Activated CD8-positive, alpha-beta T cell treated with anti-CD3 and anti-CD28 coated beads, Interleukin-2, amount 10 ng/mL, durations not matched to agents 7 days and 5 days (primary cell): ENCODE measurements around the gene IMPG2. TPM values are rescaled to one million over a fixed set of nuclear protein-coding genes. Genes with fewer than 3 reads are reported as not detected.

Source experiments
- ATAC-seq: fragments of 150-1000 bp; cut with Tn5 transposase; one replicate; pipeline ENCODE4 v1.10.0; 2021; ENCODE audit warnings: moderate library complexity
- CTCF ChIA-PET: fragments of 350-600 bp; sonication (Branson Sonifier 250); formaldehyde crosslinking; loops from one replicate; lab custom pipeline; 2021; ENCODE audit warnings: antibody characterized with exemption; lab: Charles Lee
- POLR2A ChIA-PET: fragments of 350-600 bp; sonication (Branson Sonifier 250); formaldehyde crosslinking; loops from one replicate; lab custom pipeline; 2021; ENCODE audit warnings: antibody characterized with exemption; lab: Charles Lee
- DNase-seq: peaks from one replicate; pipeline ENCODE4 v3.0.0-alpha.2; 2020
- H3K27ac Mint-ChIP-seq: one replicate; pipeline ENCODE4 v1.8.0; 2021; ENCODE audit warnings: mild to moderate bottlenecking, mixed read lengths
- H3K27me3 Mint-ChIP-seq: one replicate; pipeline ENCODE4 v1.8.0; 2021; ENCODE audit warnings: low read depth, mixed read lengths
- H3K36me3 Mint-ChIP-seq: one replicate; pipeline ENCODE4 v1.8.0; 2021; ENCODE audit warnings: low read depth, mixed read lengths
- H3K4me1 Mint-ChIP-seq: one replicate; pipeline ENCODE4 v1.8.0; 2021; ENCODE audit warnings: low read depth, mixed read lengths
- H3K4me3 Mint-ChIP-seq: one replicate; pipeline ENCODE4 v1.8.0; 2021; ENCODE audit warnings: mild to moderate bottlenecking, mixed read lengths
- H3K9me3 Mint-ChIP-seq: one replicate; pipeline ENCODE4 v1.8.0; 2022; ENCODE audit warnings: mixed read lengths; ENCODE audit not compliant: insufficient read depth
- total RNA-seq, 2 experiments: library from RNA; stranded (reverse); gene quantifications; one replicate each; pipeline ENCODE4 v1.2.3, GENCODE V29; 2021

IMPG2 gene
- total RNA-seq, 2 experiments from 2014 or later, result 0.29 TPM

DNA sequence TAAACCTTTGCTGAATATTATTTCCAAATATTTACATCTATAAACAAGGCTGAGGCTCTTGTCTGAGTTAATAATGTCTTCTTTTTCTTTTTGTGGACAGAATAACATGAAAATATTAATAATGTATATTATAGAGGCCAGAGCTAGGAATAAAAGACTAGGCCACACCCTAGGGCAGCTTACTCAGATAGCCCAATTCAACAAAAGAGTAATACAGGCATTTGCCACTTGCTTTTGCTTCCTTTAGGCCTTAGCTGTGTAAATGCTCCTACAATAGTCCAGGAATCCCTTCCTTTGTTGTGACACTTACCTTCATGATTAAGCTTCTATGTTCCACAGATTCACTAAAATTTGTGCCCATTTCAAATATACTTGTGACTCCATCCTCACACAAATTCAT is 16.5 kb downstream of the IMPG2 start:
- ATAC-seq (no peak), DNase-seq (no peak)
- Mint-ChIP-seq H3K4me1 (no peaks in the 10 kb centered on the region), H3K36me3 (peaks cover 11% of the 10 kb centered on the region), H3K27me3 (no peaks in the 10 kb centered on the region), H3K27ac (no peak overlapping the region), H3K9me3 (peaks cover 17% of the 10 kb centered on the region), H3K4me3 (no peak overlapping the region)
- ChIA-PET POLR2A (no interaction called here), CTCF (no interaction called here)

DNA sequence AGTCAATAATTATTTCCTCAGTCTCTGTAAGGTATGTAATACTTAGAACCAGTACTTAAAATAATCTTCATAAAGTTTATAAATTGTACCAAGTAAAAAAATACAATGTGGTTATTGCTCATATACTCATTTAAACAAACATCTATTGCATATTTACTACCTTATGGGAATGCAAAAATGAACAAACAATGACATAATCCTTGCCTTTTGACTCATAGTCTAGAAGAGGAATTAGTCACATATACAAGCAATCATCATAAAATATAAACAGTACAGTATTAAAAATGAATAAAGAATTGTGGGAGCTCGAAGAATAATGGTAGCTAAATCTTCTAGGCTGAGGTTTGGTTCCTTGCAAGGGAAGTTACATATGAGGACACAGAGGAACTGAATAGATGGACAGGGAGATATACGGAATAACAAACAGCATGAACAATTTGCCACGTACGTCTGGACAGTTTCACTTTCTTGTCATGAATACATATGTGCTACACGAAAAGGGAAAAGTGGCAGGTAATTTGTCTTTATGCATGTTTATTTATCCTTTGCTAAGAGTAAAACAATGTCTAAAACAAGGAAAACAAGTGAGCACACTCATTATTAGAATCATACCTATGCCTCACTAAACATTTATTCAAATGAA is 17.2 kb downstream of the IMPG2 start:
- ChIA-PET CTCF (no interaction called here), POLR2A (no interaction called here)
- no peaks in the 10 kb centered on the region for H3K4me1 Mint-ChIP-seq
- peaks cover 7% of the 10 kb centered on the region for H3K36me3 Mint-ChIP-seq
- H3K27ac Mint-ChIP-seq, result no peak overlapping the region
- no peak overlapping the region for H3K4me3 Mint-ChIP-seq
- H3K9me3 Mint-ChIP-seq, result peaks cover 15% of the 10 kb centered on the region
- ATAC-seq (no peak), DNase-seq (no peak)
- no peaks in the 10 kb centered on the region for H3K27me3 Mint-ChIP-seq

DNA sequence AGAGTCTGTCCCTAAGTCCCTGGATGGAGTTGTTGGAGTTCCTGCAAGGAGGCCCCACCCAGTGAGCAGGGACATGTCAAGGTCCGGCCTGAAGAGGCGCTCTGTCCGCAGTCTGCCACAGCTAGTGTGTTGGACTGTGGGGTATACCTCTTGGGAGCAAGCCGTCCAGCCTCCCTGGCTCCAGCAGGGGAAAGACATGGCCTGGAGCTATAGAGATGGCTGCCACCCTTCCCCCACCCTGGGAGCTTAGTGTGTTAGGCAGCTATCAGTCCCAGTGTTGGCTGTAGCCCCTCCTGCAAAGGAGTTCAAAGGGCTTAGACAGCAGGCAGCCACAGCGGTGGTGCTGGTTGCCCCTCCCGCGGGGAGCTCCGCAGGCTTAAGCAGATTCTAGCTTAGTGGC is 20.3 kb downstream of the IMPG2 start:
- peaks cover 6% of the 10 kb centered on the region for H3K9me3 Mint-ChIP-seq
- no peaks in the 10 kb centered on the region for H3K27me3 Mint-ChIP-seq
- H3K4me1 Mint-ChIP-seq, result no peaks in the 10 kb centered on the region
- H3K4me3 Mint-ChIP-seq, result no peak overlapping the region
- no peak for ATAC-seq
- no peaks in the 10 kb centered on the region for H3K36me3 Mint-ChIP-seq
- CTCF ChIA-PET, result interaction anchor here (0.7 kb wide), 1 partner anchor 10 kb away, joined by 3 read pairs; no protein-coding TSS in a partner anchor
- DNase-seq, result no peak
- POLR2A ChIA-PET, result no interaction called here
- no peak overlapping the region for H3K27ac Mint-ChIP-seq

- no peaks in the 10 kb centered on the region for H3K4me1 Mint-ChIP-seq
- H3K36me3 Mint-ChIP-seq, result no peaks in the 10 kb centered on the region
- no peaks in the 10 kb centered on the region for H3K9me3 Mint-ChIP-seq
- DNase-seq (no peak), ATAC-seq (no peak)
- ChIA-PET CTCF (no interaction called here), POLR2A (no interaction called here)
- no peak overlapping the region for H3K4me3 Mint-ChIP-seq
- H3K27ac Mint-ChIP-seq, result no peak overlapping the region
- no peaks in the 10 kb centered on the region for H3K27me3 Mint-ChIP-seq
Measured at GRCh38 chr3:101292027-101292426, 28.3 kb downstream of the IMPG2 start.

- DNase-seq (no peak), ATAC-seq (no peak)
- POLR2A ChIA-PET, result no interaction called here
- Mint-ChIP-seq H3K27ac (no peak overlapping the region), H3K4me3 (no peak overlapping the region), H3K27me3 (no peaks in the 10 kb centered on the region), H3K9me3 (no peaks in the 10 kb centered on the region), H3K36me3 (no peaks in the 10 kb centered on the region), H3K4me1 (no peaks in the 10 kb centered on the region)
- CTCF ChIA-PET, result no interaction called here
Measured at GRCh38 chr3:101288294-101288693, 32.1 kb downstream of the IMPG2 start.

- no peak overlapping the region for H3K4me3 Mint-ChIP-seq
- no peaks in the 10 kb centered on the region for H3K9me3 Mint-ChIP-seq
- no peaks in the 10 kb centered on the region for H3K4me1 Mint-ChIP-seq
- ATAC-seq, result no peak
- H3K36me3 Mint-ChIP-seq, result no peaks in the 10 kb centered on the region
- DNase-seq, result no peak
- no peaks in the 10 kb centered on the region for H3K27me3 Mint-ChIP-seq
- ChIA-PET CTCF (interaction anchor here (0.7 kb wide), 1 partner anchor 35 kb away, joined by 3 read pairs; no protein-coding TSS in a partner anchor), POLR2A (no interaction called here)
- H3K27ac Mint-ChIP-seq, result no peak overlapping the region
Measured at GRCh38 chr3:101284757-101285156, 35.6 kb downstream of the IMPG2 start.

- Mint-ChIP-seq H3K27ac (no peak overlapping the region), H3K36me3 (no peaks in the 10 kb centered on the region), H3K4me1 (no peaks in the 10 kb centered on the region), H3K9me3 (no peaks in the 10 kb centered on the region), H3K27me3 (no peaks in the 10 kb centered on the region), H3K4me3 (no peak overlapping the region)
- DNase-seq (no peak), ATAC-seq (no peak)
- POLR2A ChIA-PET, result no interaction called here
- CTCF ChIA-PET, result no interaction called here
Measured at GRCh38 chr3:101281521-101282030, 38.8 kb downstream of the IMPG2 start.

DNA sequence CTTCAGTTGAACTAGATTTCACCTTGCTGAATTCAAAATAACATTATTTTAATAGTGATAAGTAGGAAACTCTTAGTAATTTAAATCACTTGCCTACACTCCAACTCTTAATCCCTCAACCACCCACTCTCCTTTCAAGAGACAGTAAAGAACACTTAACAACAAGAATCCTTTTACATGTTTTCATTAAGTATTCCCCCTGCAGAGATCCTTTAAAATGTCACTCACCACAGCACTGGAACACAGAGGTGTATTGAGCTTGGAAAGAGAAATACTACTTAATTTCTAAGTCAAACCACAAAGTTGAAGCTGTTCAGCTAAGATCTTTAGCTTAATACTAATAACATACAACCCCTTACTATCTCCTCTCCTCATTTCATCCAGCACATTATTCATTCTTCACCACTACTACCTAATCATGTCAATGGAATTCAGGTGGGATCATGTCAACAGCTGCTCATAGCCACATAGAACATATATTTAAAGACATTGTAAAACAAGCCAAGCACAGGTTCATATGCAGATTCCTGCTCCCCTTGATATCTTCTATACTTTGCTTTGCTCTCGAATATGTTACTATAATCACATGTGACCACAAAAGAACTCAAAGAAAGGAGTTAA is 40.5 kb downstream of the IMPG2 start:
- Mint-ChIP-seq H3K27me3 (no peaks in the 10 kb centered on the region), H3K4me1 (no peaks in the 10 kb centered on the region), H3K27ac (no peak overlapping the region), H3K36me3 (no peaks in the 10 kb centered on the region), H3K9me3 (no peaks in the 10 kb centered on the region), H3K4me3 (no peak overlapping the region)
- CTCF ChIA-PET, result no interaction called here
- no peak for DNase-seq
- POLR2A ChIA-PET, result no interaction called here
- no peak for ATAC-seq

GRCh38 chr3:101279162-101279561 is 41.2 kb downstream of the IMPG2 start:
- Mint-ChIP-seq H3K36me3 (no peaks in the 10 kb centered on the region), H3K4me1 (no peaks in the 10 kb centered on the region), H3K4me3 (no peak overlapping the region), H3K27me3 (no peaks in the 10 kb centered on the region), H3K27ac (no peak overlapping the region), H3K9me3 (no peaks in the 10 kb centered on the region)
- DNase-seq (no peak), ATAC-seq (no peak)
- POLR2A ChIA-PET, result no interaction called here
- CTCF ChIA-PET, result no interaction called here

- H3K36me3 Mint-ChIP-seq, result no peaks in the 10 kb centered on the region
- ChIA-PET POLR2A (no interaction called here), CTCF (no interaction called here)
- no peaks in the 10 kb centered on the region for H3K9me3 Mint-ChIP-seq
- no peaks in the 10 kb centered on the region for H3K4me1 Mint-ChIP-seq
- no peaks in the 10 kb centered on the region for H3K27me3 Mint-ChIP-seq
- no peak for ATAC-seq
- no peak overlapping the region for H3K27ac Mint-ChIP-seq
- no peak for DNase-seq
- H3K4me3 Mint-ChIP-seq, result no peak overlapping the region
Measured at GRCh38 chr3:101278727-101279126, 41.6 kb downstream of the IMPG2 start.

DNA sequence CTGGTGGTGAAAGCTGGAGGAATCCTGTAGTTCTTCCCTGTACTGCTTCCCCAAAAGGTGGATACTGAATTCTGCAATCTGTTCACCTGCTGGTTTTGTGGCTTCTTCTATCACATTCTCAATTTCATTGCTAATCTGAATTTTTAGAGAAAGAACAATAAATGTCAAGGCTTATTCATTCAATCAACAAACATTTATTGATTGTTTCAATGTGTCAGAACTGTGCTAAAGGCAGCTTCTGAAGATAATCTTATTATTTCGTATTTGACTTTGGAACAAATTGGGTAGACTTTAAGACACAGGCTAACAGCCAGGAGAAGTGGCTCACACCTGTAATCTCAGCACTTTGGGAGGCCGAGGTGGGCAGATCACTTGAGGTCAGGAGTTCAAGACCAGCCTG is 46.8 kb downstream of the IMPG2 start:
- Mint-ChIP-seq H3K4me1 (no peaks in the 10 kb centered on the region), H3K27ac (no peak overlapping the region), H3K36me3 (no peaks in the 10 kb centered on the region), H3K9me3 (no peaks in the 10 kb centered on the region), H3K27me3 (no peaks in the 10 kb centered on the region), H3K4me3 (no peak overlapping the region)
- no peak for ATAC-seq
- POLR2A ChIA-PET, result no interaction called here
- no peak for DNase-seq
- CTCF ChIA-PET, result no interaction called here

GRCh38 chr3:101273156-101273555 is 47.2 kb downstream of the IMPG2 start:
- ChIA-PET CTCF (no interaction called here), POLR2A (no interaction called here)

More at GRCh38 chr3:101273156-101273555, 47.2 kb downstream of the IMPG2 start:
- no peaks in the 10 kb centered on the region for H3K36me3 Mint-ChIP-seq
- H3K9me3 Mint-ChIP-seq, result no peaks in the 10 kb centered on the region
- no peaks in the 10 kb centered on the region for H3K4me1 Mint-ChIP-seq
- H3K27me3 Mint-ChIP-seq, result no peaks in the 10 kb centered on the region
- DNase-seq (no peak), ATAC-seq (no peak)
- H3K27ac Mint-ChIP-seq, result no peak overlapping the region
- H3K4me3 Mint-ChIP-seq, result no peak overlapping the region
